Neural cell (in vitro differentiated cells): ENCODE data around the gene TBC1D14. TPM values are rescaled to one million over a fixed set of nuclear protein-coding genes. Genes with fewer than 3 reads are reported as not detected.

Experiments
- H2AFZ ChIP-seq: fragments of 200-600, 300-800 bp; sonication (generic), shearing (Covaris generic); 2 replicates; pipeline ENCODE4 v1.6.0; 2014; ENCODE audit warnings: low read depth, mild to moderate bottlenecking, antibody characterized with exemption, low read length, moderate library complexity
- H3F3A ChIP-seq: fragments of 200-600 bp; shearing (Covaris generic); 2 replicates; pipeline ENCODE4 v1.6.1; 2016; ENCODE audit warnings: mild to moderate bottlenecking, moderate library complexity, mixed read lengths, antibody characterized with exemption, low read length; ENCODE audit not compliant: insufficient read depth, poor library complexity, severe bottlenecking
- H3K27ac ChIP-seq: fragments of 200-600, 300-800 bp; sonication (generic), shearing (Covaris generic); 2 replicates; pipeline ENCODE4 v1.5.1; 2014; ENCODE audit warnings: mild to moderate bottlenecking, low read length, moderate library complexity
- H3K27me3 ChIP-seq: fragments of 300-800, 200-600 bp; sonication (generic), shearing (Covaris generic); 2 replicates; pipeline ENCODE4 v1.6.0; 2014; ENCODE audit warnings: mild to moderate bottlenecking, low read depth, low read length, moderate library complexity; ENCODE audit not compliant: insufficient read depth
- H3K36me3 ChIP-seq: fragments of 300-800, 200-600 bp; sonication (generic), shearing (Covaris generic); 2 replicates; pipeline ENCODE4 v1.5.1; 2014; ENCODE audit warnings: mild to moderate bottlenecking, antibody characterized with exemption, low read length, moderate library complexity; ENCODE audit not compliant: insufficient read depth
- H3K4me2 ChIP-seq: fragments of 300-800, 200-600 bp; sonication (generic), shearing (Covaris generic); 2 replicates; pipeline ENCODE4 v1.6.0; 2014; ENCODE audit warnings: mild to moderate bottlenecking, low read length
- H3K4me3 ChIP-seq: fragments of 300-800, 200-600 bp; sonication (generic), shearing (Covaris generic); 2 replicates; pipeline ENCODE4 v1.5.1; 2014; ENCODE audit warnings: mild to moderate bottlenecking, low read length, moderate library complexity
- H3K79me2 ChIP-seq: fragments of 200-600 bp; shearing (Covaris generic); replicated peaks from 2 replicates; pipeline ENCODE4 v1.6.0; 2014; ENCODE audit warnings: mild to moderate bottlenecking, low read length, moderate library complexity; ENCODE audit not compliant: insufficient read depth
- H3K9ac ChIP-seq: fragments of 300-800, 200-600 bp; sonication (generic), shearing (Covaris generic); 2 replicates; pipeline ENCODE4 v1.6.1; 2016; ENCODE audit warnings: mild to moderate bottlenecking, low read length, mixed read lengths
- H3K9me2 ChIP-seq: fragments of 200-600 bp; shearing (Covaris generic); 2 replicates; pipeline ENCODE4 v1.6.1; 2016; ENCODE audit warnings: mild to moderate bottlenecking, low read length, mixed read lengths; ENCODE audit not compliant: insufficient read depth
- H3K9me3 ChIP-seq: fragments of 200-600, 300-800 bp; sonication (generic), shearing (Covaris generic); 2 replicates; pipeline ENCODE4 v1.6.1; 2016; ENCODE audit warnings: mild to moderate bottlenecking, mixed run types, low read length, moderate library complexity, mixed read lengths
- H4K20me1 ChIP-seq: fragments of 200-600 bp; shearing (Covaris generic); 2 replicates; pipeline ENCODE4 v1.6.1; 2016; ENCODE audit warnings: mild to moderate bottlenecking, mixed run types; ENCODE audit not compliant: insufficient read depth
- CTCF ChIP-seq: fragments of 450-650 bp; IDR thresholded peaks from 2 replicates; pipeline ENCODE4 v1.5.1; 2014; ENCODE audit warnings: antibody characterized with exemption, mild to moderate bottlenecking, moderate library complexity; ENCODE audit not compliant: poor library complexity, severe bottlenecking
- EP300 ChIP-seq: fragments of 450-650 bp; conservative IDR thresholded peaks from 2 replicates; pipeline ENCODE4 v1.6.1; 2014; ENCODE audit warnings: antibody characterized with exemption, mild to moderate bottlenecking, moderate library complexity; ENCODE audit not compliant: poor library complexity, severe bottlenecking
- EZH2 ChIP-seq: fragments of 200-600, 300-800 bp; shearing (Covaris generic), sonication (generic); IDR thresholded peaks from 2 replicates; pipeline ENCODE4 v1.6.1; 2014; ENCODE audit warnings: antibody characterized with exemption, low read length, borderline replicate concordance, mild to moderate bottlenecking; ENCODE audit not compliant: insufficient read depth, poor library complexity, severe bottlenecking
- MXI1 ChIP-seq: fragments of 450-650 bp; conservative IDR thresholded peaks from 2 replicates; pipeline ENCODE4 v1.6.1; 2014; ENCODE audit warnings: antibody characterized with exemption, mild to moderate bottlenecking; ENCODE audit not compliant: poor library complexity, severe bottlenecking
- POLR2AphosphoS5 ChIP-seq: IDR thresholded peaks from 2 replicates; pipeline ENCODE4 v1.6.1; 2012
- RAD21 ChIP-seq: fragments of 450-650 bp; conservative IDR thresholded peaks from 2 replicates; pipeline ENCODE4 v1.6.1; 2014; ENCODE audit warnings: antibody characterized with exemption, mild to moderate bottlenecking, moderate library complexity
- REST ChIP-seq: IDR thresholded peaks from 2 replicates; pipeline ENCODE4 v1.6.1; 2012; ENCODE audit warnings: borderline replicate concordance
- SMC3 ChIP-seq: fragments of 450-650 bp; conservative IDR thresholded peaks from 2 replicates; pipeline ENCODE4 v1.6.1; 2014; ENCODE audit warnings: antibody characterized with exemption, mild to moderate bottlenecking, moderate library complexity; ENCODE audit not compliant: poor library complexity
- TAF1 ChIP-seq: IDR thresholded peaks from 2 replicates; pipeline ENCODE4 v1.6.1; 2012; ENCODE audit warnings: low read depth
- polyA plus RNA-seq: library from polyadenylated mRNA; depleted of rRNA; stranded (reverse); fragments of >200 nt; gene quantifications from 2 replicates; pipeline ENCODE4 v1.2.3, GENCODE V29; 2014

TBC1D14 gene
- polyA plus RNA-seq, 1 donor from 2014 or later = 125 TPM

GRCh38 chr4:7026107-7026506 lies 116.5 kb downstream of the TBC1D14 start:
- Histone ChIP-seq H3K27ac (no peak overlapping the region), H2AFZ (no peak overlapping the region), H3K4me2 (no peak overlapping the region), H3K27me3 (no peaks in the 10 kb centered on the region), H3K9ac (no peak overlapping the region), H3K4me3 (no peak overlapping the region), H3K9me3 (no peaks in the 10 kb centered on the region), H3K36me3 (no peaks in the 10 kb centered on the region), H3F3A (no peaks in the 10 kb centered on the region), H4K20me1 (no peaks in the 10 kb centered on the region), H3K9me2 (no peaks in the 10 kb centered on the region), H3K79me2 (no peaks in the 10 kb centered on the region)
- TF ChIP-seq EP300 (no peak), EZH2 (no peak), MXI1 (no peak), SMC3 (no peak), POLR2AphosphoS5 (no peak), CTCF (no peak), TAF1 (no peak), REST (no peak), RAD21 (no peak)

- Histone ChIP-seq H3F3A (no peaks in the 10 kb centered on the region), H2AFZ (no peak overlapping the region), H3K9me2 (no peaks in the 10 kb centered on the region), H3K4me2 (no peak overlapping the region), H3K27ac (no peak overlapping the region), H4K20me1 (no peaks in the 10 kb centered on the region), H3K79me2 (no peaks in the 10 kb centered on the region), H3K9me3 (no peaks in the 10 kb centered on the region), H3K9ac (no peak overlapping the region), H3K4me3 (no peak overlapping the region), H3K36me3 (no peaks in the 10 kb centered on the region), H3K27me3 (no peaks in the 10 kb centered on the region)
- TF ChIP-seq EP300 (no peak), TAF1 (no peak), RAD21 (no peak), EZH2 (no peak), SMC3 (no peak), CTCF (no peak), MXI1 (no peak), REST (no peak), POLR2AphosphoS5 (no peak)
Observed at GRCh38 chr4:7027284-7027683, 117.7 kb downstream of the TBC1D14 start.
